H7 (cell line): ENCODE measurements around the gene RDM1. TPM values are rescaled to one million over a fixed set of nuclear protein-coding genes. Genes with fewer than 3 reads are reported as not detected.
"Not testable (repeated sequence)": the region's sequence is repeated elsewhere in the genome, so short reads cannot be mapped to it uniquely, and the experiment has no call there.

ENCODE experiments used
- DNase-seq: peaks from one replicate; pipeline ENCODE4 v3.0.0; 2012
- H3K27me3 ChIP-seq: 2 replicates; pipeline ENCODE4 v1.6.0; 2011; ENCODE audit warnings: mild to moderate bottlenecking, low read length; ENCODE audit not compliant: control insufficient read depth, insufficient read depth
- H3K36me3 ChIP-seq: replicated peaks from 2 replicates; pipeline ENCODE4 v1.5.1; 2011; ENCODE audit warnings: low read length; ENCODE audit not compliant: control insufficient read depth, insufficient read depth
- H3K4me3 ChIP-seq: 2 replicates; pipeline ENCODE4 v1.5.1; 2011; ENCODE audit warnings: low read depth, mild to moderate bottlenecking, control low read depth, low read length, moderate library complexity; ENCODE audit not compliant: insufficient read depth
- total RNA-seq: library from RNA; depleted of rRNA; stranded (reverse); fragments of >200 nt; shearing (Covaris generic); gene quantifications from 2 replicates; pipeline ENCODE4 v1.2.3, GENCODE V29; 2014

Gene RDM1
- total RNA-seq, 1 experiment from 2014 or later, result 7.0 TPM

DNA sequence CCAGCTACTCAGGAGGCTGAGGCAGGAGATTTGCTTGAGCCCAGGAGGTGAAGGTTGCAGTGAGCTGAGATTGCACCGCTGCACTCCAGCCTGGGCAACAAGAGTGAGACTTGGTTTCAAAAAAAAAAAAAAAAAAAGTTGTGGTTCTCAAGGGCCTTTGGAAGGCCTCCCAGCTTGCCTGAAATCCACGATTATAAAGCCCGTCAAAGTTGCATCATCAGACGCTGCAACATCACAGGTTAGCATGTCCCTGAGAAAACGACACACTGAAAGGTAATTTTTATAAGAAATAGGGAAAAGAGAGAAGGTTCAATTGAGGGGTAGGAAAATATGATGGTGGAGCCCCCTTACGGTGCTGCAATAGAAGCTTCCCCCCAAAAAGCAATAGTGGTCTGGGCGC, 17.5 kb upstream of the RDM1 start:
- Histone ChIP-seq H3K27me3 (no peaks in the 10 kb centered on the region), H3K4me3 (no peak overlapping the region)
- no peak for DNase-seq

DNA sequence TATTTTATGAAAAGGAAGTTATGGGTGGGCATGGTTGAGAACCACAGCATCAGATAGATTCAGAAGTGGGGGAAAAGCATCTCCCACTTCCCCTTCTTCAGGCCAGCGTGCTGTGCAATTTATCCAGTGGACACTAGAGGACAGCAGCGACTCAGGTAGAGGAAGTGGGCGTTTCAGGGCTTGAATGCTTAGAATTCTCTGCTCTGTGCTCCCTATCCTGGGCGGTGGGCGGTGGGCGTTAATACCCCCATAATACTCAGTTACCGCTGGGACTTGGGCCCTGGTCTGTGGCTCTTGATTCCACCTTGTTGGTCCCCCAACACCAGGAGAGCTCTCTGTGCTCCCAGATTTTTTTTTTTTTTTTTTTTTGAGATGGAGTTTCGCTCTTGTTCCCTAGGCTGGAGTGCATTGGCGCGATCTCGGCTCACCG, 16.6 kb upstream of the RDM1 start:
- Histone ChIP-seq H3K27me3 (no peaks in the 10 kb centered on the region), H3K4me3 (no peak overlapping the region), H3K36me3 (no peaks in the 10 kb centered on the region)
- DNase-seq, result peak; percentile 53

More for the DNA sequence above, 17.5 kb upstream of the RDM1 start:
- H3K36me3 ChIP-seq, result no peaks in the 10 kb centered on the region

DNA sequence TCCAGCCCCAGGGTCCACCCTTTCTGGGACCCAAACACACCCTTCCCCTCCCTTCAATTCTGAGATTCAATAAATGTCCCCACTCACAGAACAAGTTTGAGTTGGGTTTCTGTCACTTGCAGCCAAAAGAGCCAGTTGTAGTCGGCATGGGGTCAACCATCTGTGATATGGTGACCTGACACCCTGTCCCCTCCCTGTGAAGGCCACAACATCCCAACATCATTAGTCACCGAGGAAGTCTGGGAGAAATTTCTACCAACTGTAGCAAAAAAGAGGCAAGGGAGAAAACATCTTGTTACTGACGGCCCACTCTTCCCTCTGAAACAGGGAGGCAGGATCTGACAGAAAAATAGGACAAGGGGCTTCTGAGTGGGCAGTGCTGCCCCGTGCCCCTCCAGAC, 13.6 kb upstream of the RDM1 start:
- Histone ChIP-seq H3K4me3 (no peak overlapping the region), H3K36me3 (no peaks in the 10 kb centered on the region), H3K27me3 (no peaks in the 10 kb centered on the region)
- DNase-seq, result no peak

DNA sequence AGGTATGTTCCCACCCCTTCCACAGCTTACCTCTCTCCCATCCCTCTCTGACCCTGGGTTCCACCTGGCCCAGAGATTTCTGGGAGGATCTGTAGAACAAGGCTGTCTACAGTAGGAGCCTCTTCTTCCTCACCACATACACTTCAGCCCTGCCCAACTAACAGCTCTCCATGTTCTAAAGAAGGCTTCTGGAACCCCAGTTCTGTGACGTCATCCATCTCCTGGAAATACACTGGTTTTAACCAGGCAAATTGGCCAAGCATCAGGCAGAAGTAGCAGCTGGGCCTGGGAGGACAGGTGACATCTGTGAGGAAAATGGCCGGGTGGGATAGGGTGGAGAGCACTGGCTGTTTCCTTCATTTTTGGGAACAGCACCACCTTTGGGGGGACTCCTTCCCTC, 13.0 kb upstream of the RDM1 start, which contains the start of gene LYZL6:
TSS of gene LYZL6 (minus strand) at position 177 of the 400 bp plus-strand sequence. CDS start 4,357 bp downstream, outside the sequence.
- no peaks in the 10 kb centered on the region for H3K36me3 ChIP-seq
- no peaks in the 10 kb centered on the region for H3K27me3 ChIP-seq
- H3K4me3 ChIP-seq, result no peak within 1 kb of the TSS
- no peak for DNase-seq

DNA sequence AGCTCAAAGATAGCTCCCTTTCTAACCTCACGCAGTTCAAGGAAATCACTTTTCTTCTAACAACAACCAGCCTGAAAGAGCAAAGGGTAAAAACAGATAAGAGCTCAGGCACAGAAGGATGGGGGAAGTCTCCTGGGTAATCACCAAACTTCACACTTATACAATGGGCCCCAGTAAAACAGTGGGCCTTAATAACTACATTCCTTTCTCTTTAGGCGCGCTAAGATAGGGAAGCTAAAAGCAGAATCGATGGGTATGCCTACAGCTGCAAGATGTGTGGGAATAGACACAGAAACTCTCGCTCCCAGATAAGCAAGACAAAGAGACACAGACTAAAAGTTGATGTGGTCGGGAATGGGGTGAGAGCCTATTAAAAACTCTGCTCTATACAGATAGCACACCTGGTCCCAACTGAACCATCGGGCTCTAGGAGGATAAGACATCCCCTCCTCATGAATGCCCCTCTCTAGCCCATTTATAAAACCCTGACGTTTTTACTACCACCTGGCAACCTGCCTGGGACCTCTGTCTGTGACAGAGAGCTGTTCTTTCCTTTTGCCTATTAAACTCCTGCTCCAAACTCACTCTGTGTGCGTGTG, 12.1 kb upstream of the RDM1 start:
- no peaks in the 10 kb centered on the region for H3K36me3 ChIP-seq
- H3K27me3 ChIP-seq, result no peaks in the 10 kb centered on the region
- no peak for DNase-seq
- H3K4me3 ChIP-seq, result no peak overlapping the region

DNA sequence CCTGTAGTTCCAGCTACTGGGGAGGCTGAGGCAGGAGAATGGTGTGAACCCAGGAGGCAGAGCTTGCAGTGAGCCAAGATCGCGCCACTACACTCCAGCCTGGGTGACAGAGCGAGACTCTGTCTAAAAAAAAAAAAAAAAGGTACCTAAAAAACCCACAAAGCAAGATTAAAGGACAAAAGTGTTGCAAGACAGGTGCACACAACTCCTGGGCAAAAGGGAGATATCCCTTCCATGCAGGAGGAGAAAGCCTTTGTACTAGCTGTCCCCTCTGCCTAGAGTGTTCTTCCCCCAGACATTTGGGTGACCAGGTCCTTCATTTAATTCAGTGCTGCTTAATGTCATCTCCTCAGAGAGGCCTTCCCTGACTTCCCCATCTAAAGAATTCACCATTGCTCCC, 7.9 kb upstream of the RDM1 start:
- H3K27me3 ChIP-seq, DNase-seq, H3K36me3 ChIP-seq, H3K4me3 ChIP-seq: not testable (repeated sequence)

DNA sequence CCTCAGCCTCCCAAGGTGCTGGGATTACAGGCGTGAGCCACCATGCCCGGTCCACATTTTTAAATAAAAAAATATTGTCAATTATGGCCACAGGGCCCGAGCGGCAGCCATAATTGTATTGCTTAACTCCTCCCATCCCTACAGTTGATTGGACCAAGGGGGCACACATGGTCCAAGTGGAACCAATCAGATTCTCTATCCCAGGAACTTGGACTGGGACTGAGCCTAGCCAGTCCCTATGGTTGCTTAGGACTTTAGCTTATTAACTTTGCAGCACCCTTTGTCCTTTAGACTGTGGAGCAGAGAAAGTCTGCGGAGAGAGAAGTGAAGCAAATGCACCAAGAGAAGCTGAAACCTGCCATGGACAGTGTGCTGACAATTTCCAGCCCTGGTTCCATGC, 5.5 kb upstream of the RDM1 start:
- no peaks in the 10 kb centered on the region for H3K27me3 ChIP-seq
- no peak overlapping the region for H3K4me3 ChIP-seq
- H3K36me3 ChIP-seq, result no peaks in the 10 kb centered on the region
- no peak for DNase-seq

DNA sequence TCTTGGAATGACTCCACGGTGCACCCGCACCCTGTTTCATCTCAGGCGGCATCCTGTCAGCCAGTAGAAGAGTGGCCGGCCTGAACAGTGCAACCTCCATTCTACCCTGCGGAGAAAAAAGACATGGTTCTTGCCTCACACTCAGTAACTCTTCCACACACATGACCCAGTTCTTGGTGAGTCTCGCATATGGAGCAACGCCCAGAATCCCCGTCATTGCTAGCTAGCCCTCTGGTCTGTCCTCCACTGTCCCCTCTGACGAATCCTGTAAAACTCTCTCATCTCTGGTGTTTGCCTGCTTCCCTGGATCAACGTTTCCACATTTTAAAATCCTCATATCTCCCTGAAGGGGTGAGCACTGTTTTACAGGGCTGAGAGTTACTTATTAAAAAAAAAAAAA, 4.2 kb upstream of the RDM1 start:
- Histone ChIP-seq H3K4me3 (no peak overlapping the region), H3K36me3 (no peaks in the 10 kb centered on the region), H3K27me3 (peaks cover 1% of the 10 kb centered on the region; the same call in 1 of the 2 replicates)
- DNase-seq, result no peak

DNA sequence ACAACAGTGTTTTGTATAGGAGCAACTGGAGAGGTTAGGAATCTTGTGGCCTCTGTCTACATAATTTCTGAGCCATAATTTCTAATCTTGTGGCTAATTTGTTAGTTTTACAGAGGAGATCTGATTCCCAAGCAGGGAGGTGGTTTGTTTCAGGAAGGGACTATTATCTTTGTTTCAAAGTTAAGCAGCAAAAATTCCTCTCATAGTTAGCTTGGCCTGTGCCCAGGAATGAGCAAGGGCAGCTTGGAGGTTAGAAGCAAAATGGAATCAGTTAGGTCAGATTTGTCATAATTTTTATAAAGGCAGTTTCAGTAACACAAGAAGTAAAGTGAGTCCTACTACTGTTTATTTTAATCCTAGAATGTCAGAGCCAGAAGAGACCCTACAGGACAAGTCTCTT, 2.0 kb upstream of the RDM1 start:
- Histone ChIP-seq H3K4me3 (no peak overlapping the region), H3K27me3 (peaks cover 1% of the 10 kb centered on the region; the same call in 1 of the 2 replicates), H3K36me3 (no peaks in the 10 kb centered on the region)
- no peak for DNase-seq

DNA sequence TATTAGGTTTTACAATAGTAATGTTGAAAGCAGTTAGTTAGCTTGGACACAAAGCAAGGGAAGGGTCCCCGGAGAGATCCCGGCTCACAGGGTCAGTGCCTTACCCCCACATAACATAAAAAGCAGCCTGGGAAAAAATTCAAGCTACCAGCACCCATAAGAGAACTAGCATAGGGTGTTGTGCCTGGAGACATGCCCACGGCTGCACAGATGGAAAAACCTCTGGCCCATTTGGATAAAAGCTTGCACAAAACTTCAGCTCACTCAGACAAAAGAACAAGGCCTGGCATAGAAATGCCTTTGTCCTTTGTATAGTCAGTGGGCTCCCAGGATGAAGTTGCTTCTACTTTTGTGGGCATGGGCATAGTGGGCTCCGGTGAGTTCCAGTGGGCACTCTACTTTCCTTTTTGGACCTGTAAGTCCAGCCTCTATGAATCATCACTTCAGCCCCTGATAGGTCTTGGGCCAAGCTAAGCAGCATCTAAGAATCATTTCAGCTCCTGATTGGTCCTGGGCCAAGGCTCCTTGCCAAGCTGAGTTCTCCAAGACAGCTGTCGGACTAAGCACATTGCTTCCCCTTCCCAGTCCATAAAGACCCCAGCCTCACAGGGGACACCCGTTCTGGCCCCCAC, 1.3 kb upstream of the RDM1 start:
- H3K4me3 ChIP-seq, result no peak overlapping the region

DNA sequence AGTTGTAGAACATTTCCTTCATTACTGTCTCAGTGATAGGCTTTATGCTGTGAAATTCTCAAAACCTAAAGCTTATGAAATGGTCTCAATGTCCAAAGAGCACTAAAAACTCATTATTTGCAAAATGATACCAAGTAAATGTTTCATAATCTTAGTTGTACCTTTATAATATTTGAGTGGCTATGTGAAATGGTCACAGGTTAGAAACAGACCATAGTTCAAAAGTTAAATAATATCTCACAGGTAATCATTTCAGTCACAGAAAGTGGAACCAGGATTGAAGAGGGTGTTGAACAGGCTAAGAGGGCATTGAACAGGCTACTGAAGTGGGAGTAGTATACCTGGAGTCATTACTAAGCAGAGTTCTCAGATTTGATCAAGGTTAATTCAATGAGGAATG, 2.9 kb downstream of the RDM1 start:
- no peak overlapping the region for H3K4me3 ChIP-seq
- DNase-seq, result no peak
- peaks cover 1% of the 10 kb centered on the region; the same call in 1 of the 2 replicates for H3K36me3 ChIP-seq
- peaks cover 1% of the 10 kb centered on the region; the same call in 1 of the 2 replicates for H3K27me3 ChIP-seq

More for the DNA sequence above, 1.3 kb upstream of the RDM1 start:
- Histone ChIP-seq H3K36me3 (no peaks in the 10 kb centered on the region), H3K27me3 (peaks cover 1% of the 10 kb centered on the region; the same call in 1 of the 2 replicates)
- DNase-seq, result no peak

DNA sequence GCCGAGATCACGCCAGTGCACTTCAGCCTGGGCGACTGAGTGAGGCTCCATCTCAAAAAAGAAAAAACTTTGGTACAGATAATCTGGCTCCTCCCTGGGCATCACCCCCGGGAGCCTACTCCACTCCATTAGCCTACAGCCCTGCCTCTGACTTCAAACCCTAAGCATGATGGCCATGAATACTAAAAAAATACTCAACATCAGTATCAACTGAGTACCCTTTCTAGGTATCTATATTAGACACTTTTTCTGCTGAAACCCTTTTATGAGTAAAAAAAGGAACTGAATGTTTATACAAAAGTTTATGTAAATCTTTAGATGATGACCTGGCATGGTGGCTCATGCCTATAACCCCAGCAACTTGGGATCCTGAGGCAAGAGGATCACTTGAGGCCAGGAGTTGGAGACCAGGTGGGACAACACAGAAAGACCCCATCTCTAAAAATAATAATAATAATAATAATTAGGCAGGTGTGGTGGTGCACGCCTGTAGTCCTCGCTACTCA, 6.9 kb downstream of the RDM1 start:
- Histone ChIP-seq H3K4me3 (no peak overlapping the region), H3K36me3 (peaks cover 1% of the 10 kb centered on the region; the same call in 1 of the 2 replicates), H3K27me3 (no peaks in the 10 kb centered on the region)
- no peak for DNase-seq

DNA sequence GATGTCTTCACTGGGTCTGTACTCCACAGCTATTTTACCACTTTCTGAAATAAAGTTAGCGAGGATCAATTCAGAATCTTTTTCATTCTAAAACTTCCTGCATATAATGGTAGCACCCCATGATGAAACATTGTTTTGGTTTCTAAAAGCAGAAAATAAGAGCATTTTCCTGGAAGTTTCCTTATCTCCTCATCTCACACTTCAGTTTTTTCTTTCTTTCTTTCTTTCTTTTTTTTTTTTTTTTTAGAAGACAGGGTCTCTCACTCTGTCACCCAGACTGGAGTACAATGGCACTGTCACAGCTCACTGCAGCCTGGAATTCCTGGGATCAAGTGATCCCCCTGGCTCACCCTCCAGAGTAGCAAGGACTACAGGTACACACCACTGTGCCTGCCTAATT, 10.3 kb downstream of the RDM1 start:
- DNase-seq, result no peak
- Histone ChIP-seq H3K36me3 (peaks cover 1% of the 10 kb centered on the region; the same call in 1 of the 2 replicates), H3K27me3 (no peaks in the 10 kb centered on the region), H3K4me3 (no peak overlapping the region)

DNA sequence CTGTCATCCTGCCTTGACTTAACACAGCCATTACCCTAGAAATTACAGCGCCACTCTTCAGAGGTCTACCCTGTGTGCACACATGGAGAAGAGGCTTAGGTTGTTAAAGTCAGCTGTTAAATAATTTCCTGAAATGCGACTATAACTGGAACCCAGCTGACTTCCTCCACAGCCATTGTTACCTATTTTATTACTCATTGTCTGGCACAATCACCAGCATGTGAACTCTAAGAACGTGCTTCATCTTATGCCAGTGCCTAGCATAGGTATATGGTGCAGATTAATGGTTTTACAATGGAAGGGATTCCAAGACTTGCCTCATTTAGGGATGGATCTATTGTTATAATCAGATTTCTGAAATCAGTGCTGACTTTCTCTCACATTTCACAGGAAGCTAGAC, 11.9 kb downstream of the RDM1 start:
- DNase-seq, result no peak
- H3K27me3 ChIP-seq, result no peaks in the 10 kb centered on the region
- H3K4me3 ChIP-seq, result no peak overlapping the region
- no peaks in the 10 kb centered on the region for H3K36me3 ChIP-seq

DNA sequence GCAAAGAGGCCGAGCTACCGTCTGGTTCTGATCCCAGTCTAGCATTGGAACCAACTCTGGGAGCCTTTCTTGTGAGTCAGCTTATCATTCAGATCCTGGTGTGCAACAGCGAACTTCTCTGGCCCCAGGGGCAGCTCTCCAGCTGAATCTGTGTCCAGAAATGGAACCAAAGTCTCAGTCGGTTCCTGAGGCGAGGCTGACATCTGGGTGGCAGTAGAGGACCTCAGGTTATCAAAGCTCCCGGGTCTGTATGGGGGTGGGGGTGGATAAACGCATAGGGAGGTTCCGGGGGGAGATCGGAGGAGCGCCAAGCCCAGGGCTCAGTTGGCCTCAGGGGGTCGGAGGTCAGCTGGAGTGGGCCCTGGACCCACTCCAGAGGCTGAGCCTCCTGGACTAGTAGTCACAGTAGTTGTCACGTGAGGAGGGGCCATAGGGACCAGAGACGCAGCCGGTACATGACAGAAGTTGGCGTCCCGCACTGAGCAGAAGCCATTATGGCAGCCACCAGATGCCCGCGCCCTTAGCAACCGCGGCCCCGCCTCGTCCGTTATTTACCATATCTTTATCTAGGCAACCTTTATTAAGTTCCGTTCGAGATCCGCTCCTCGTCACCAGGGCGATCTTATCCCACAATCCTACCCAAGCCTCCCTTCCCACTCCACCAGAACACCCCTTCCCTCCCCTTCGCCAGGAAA, 12.9 kb downstream of the RDM1 start:
- no peak for DNase-seq

More for the DNA sequence above, 12.9 kb downstream of the RDM1 start:
- H3K27me3 ChIP-seq, result no peaks in the 10 kb centered on the region
- no peak overlapping the region for H3K4me3 ChIP-seq
- H3K36me3 ChIP-seq, result no peaks in the 10 kb centered on the region
